ENCODE data around the gene TNS2.

Gene TNS2

GRCh38 chr12:53065975-53066931, 16.4 kb downstream of the TNS2 start:
- in situ Hi-C loops (cut with MboI; ENCODE audit: low sequenced_read_pairs), result loop anchor here (10.0 to 25.0 kb wide), 2 partner anchors 119 to 221 kb away; partner anchors contain the start of genes CSAD, MYG1, PFDN5 and ZNF740

- in situ Hi-C loops (cut with MboI; ENCODE audit: low sequenced_read_pairs), result loop anchor here (10.0 to 25.0 kb wide), 2 partner anchors 117 to 220 kb away; partner anchors contain the start of genes CSAD, MYG1, PFDN5 and ZNF740
Observed at GRCh38 chr12:53067074-53067992, 17.5 kb downstream of the TNS2 start.

GRCh38 chr12:53067993-53068770, 18.3 kb downstream of the TNS2 start:
- in situ Hi-C loops (cut with MboI; ENCODE audit: low sequenced_read_pairs), result loop anchor here (10.0 to 25.0 kb wide), 2 partner anchors 117 to 219 kb away; partner anchors contain the start of genes CSAD, MYG1, PFDN5 and ZNF740

- in situ Hi-C loops (cut with MboI; ENCODE audit: low sequenced_read_pairs), result loop anchor here (10.0 to 25.0 kb wide), 2 partner anchors 116 to 218 kb away; partner anchors contain the start of genes CSAD, MYG1, PFDN5 and ZNF740
Observed at GRCh38 chr12:53068811-53069585, 19.1 kb downstream of the TNS2 start.

GRCh38 chr12:53069621-53070410, 20.0 kb downstream of the TNS2 start:
- in situ Hi-C loops (cut with MboI; ENCODE audit: low sequenced_read_pairs), result loop anchor here (10.0 to 25.0 kb wide), 2 partner anchors 115 to 217 kb away; partner anchors contain the start of genes CSAD, MYG1, PFDN5 and ZNF740

GRCh38 chr12:53070877-53071492, 21.1 kb downstream of the TNS2 start:
- in situ Hi-C loops (cut with MboI; ENCODE audit: low sequenced_read_pairs), result loop anchor here (25.0 kb wide), 1 partner anchor 216 kb away; the partner anchor contains the start of genes MYG1 and PFDN5

GRCh38 chr12:53071591-53072551, 22.0 kb downstream of the TNS2 start:
- in situ Hi-C loops (cut with MboI; ENCODE audit: low sequenced_read_pairs), result loop anchor here (25.0 kb wide), 1 partner anchor 215 kb away; the partner anchor contains the start of genes MYG1 and PFDN5

- in situ Hi-C loops (cut with MboI; ENCODE audit: low sequenced_read_pairs), result loop anchor here (25.0 kb wide), 1 partner anchor 213 kb away; the partner anchor contains the start of genes MYG1 and PFDN5
Observed at GRCh38 chr12:53073881-53074280, 24.0 kb downstream of the TNS2 start.

GRCh38 chr12:53074283-53074998, 24.6 kb downstream of the TNS2 start:
- in situ Hi-C loops (cut with MboI; ENCODE audit: low sequenced_read_pairs), result loop anchor here (25.0 kb wide), 1 partner anchor 213 kb away; the partner anchor contains the start of genes MYG1 and PFDN5

- in situ Hi-C loops (cut with MboI; ENCODE audit: low sequenced_read_pairs), result loop anchor here (25.0 kb wide), 1 partner anchor 212 kb away; the partner anchor contains the start of genes MYG1 and PFDN5
Observed at GRCh38 chr12:53074999-53075370, 25.1 kb downstream of the TNS2 start.

- in situ Hi-C loops (cut with MboI; ENCODE audit: low sequenced_read_pairs), result no loop called here
Observed at GRCh38 chr12:53076461-53076860, 26.6 kb downstream of the TNS2 start.

GRCh38 chr12:53077030-53077429, 27.2 kb downstream of the TNS2 start:
- in situ Hi-C loops (cut with MboI; ENCODE audit: low sequenced_read_pairs), result no loop called here

GRCh38 chr12:53078425-53079225, 28.8 kb downstream of the TNS2 start:
- in situ Hi-C loops (cut with MboI; ENCODE audit: low sequenced_read_pairs), result no loop called here

GRCh38 chr12:53079226-53080117, 29.6 kb downstream of the TNS2 start, which contains the start of gene SPRYD3:
Gene SPRYD3, minus strand, starts transcription at chr12:53079390. Its CDS starts 57 bp downstream, at chr12:53079333.
- in situ Hi-C loops (cut with MboI; ENCODE audit: low sequenced_read_pairs), result no loop called here

All from HL-60/S4 treated with retinoic acid at 250 ng/mL for 4 days and 3 days (cell line).